DMS79 (cell line): Measurements from ENCODE around the gene DAPK1.

Experiments
- DNase-seq: peaks from one replicate; lab custom pipeline; 2025; lab: John Stamatoyannopoulos, UW

Gene DAPK1

GRCh38 chr9:87643778-87644570 is 146.3 kb downstream of the DAPK1 start:
- DNase-seq = no peak

- no peak for DNase-seq
Observed at GRCh38 chr9:87644659-87645058, 147.0 kb downstream of the DAPK1 start.

GRCh38 chr9:87646546-87646945 is 148.9 kb downstream of the DAPK1 start:
- DNase-seq = no peak

- DNase-seq = no peak
Observed at GRCh38 chr9:87647114-87647513, 149.4 kb downstream of the DAPK1 start.

GRCh38 chr9:87648606-87649005 is 150.9 kb downstream of the DAPK1 start:
- DNase-seq = no peak

- DNase-seq = no peak
Observed at GRCh38 chr9:87650611-87651295, 153.1 kb downstream of the DAPK1 start.

GRCh38 chr9:87651431-87651830 is 153.8 kb downstream of the DAPK1 start:
- no peak for DNase-seq

GRCh38 chr9:87653941-87654340 is 156.3 kb downstream of the DAPK1 start:
- no peak for DNase-seq

GRCh38 chr9:87655731-87656130 is 158.1 kb downstream of the DAPK1 start:
- no peak for DNase-seq

- DNase-seq = no peak
Observed at GRCh38 chr9:87656485-87656884, 158.8 kb downstream of the DAPK1 start.

- DNase-seq = no peak
Observed at GRCh38 chr9:87657190-87657589, 159.5 kb downstream of the DAPK1 start.

GRCh38 chr9:87657893-87658292 is 160.2 kb downstream of the DAPK1 start:
- DNase-seq = no peak

- no peak for DNase-seq
Observed at GRCh38 chr9:87658511-87658910, 160.8 kb downstream of the DAPK1 start.

GRCh38 chr9:87659534-87660419 is 162.1 kb downstream of the DAPK1 start:
- no peak for DNase-seq

- no peak for DNase-seq
Observed at GRCh38 chr9:87661241-87661640, 163.6 kb downstream of the DAPK1 start.

- no peak for DNase-seq
Observed at GRCh38 chr9:87662808-87663528, 165.3 kb downstream of the DAPK1 start.

GRCh38 chr9:87663556-87663955 is 165.9 kb downstream of the DAPK1 start:
- DNase-seq = no peak

- DNase-seq = no peak
Observed at GRCh38 chr9:87664153-87665060, 166.7 kb downstream of the DAPK1 start.

GRCh38 chr9:87665505-87665904 is 167.8 kb downstream of the DAPK1 start:
- DNase-seq = no peak

GRCh38 chr9:87667164-87667738 is 169.6 kb downstream of the DAPK1 start:
- no peak for DNase-seq
